GM12878 (cell line): ENCODE results near the gene PCSK6. TPM values are rescaled to one million over a fixed set of nuclear protein-coding genes. Genes with fewer than 3 reads are reported as not detected.

Source experiments
- ATF7 ChIP-seq: fragments of 450-650 bp; IDR thresholded peaks from 2 replicates; pipeline ENCODE4 v1.6.1; 2016; ENCODE audit warnings: low read depth, mild to moderate bottlenecking
- CREM ChIP-seq: IDR thresholded peaks from 2 replicates; pipeline ENCODE4 v1.6.1; 2014; ENCODE audit warnings: antibody characterized with exemption, low read depth
- EED ChIP-seq: sonication (generic); IDR thresholded peaks from 2 replicates; pipeline ENCODE4 v1.6.1; 2016; ENCODE audit warnings: antibody characterized with exemption, low read depth
- MTA3 ChIP-seq: IDR thresholded peaks from 2 replicates; pipeline ENCODE4 v1.6.1; 2012; ENCODE audit warnings: low read length, inconsistent platforms, borderline replicate concordance
- NFYB ChIP-seq: IDR thresholded peaks from 2 replicates; pipeline ENCODE4 v1.6.1; 2011; ENCODE audit warnings: low read depth, mild to moderate bottlenecking, low read length, improper control_type of control experiment, moderate library complexity; ENCODE audit not compliant: insufficient read depth
- NRF1 ChIP-seq: conservative IDR thresholded peaks from 2 replicates; pipeline ENCODE4 v1.6.1; 2011; ENCODE audit warnings: mild to moderate bottlenecking, low read depth, low read length, improper control_type of control experiment
- PAX8 ChIP-seq: fragments of 450-650 bp; IDR thresholded peaks from 2 replicates; pipeline ENCODE4 v1.6.1; 2017; ENCODE audit warnings: mild to moderate bottlenecking, moderate library complexity
- RBBP5 ChIP-seq: fragments of 200-600 bp; sonication (generic); conservative IDR thresholded peaks from 2 replicates; pipeline ENCODE4 v1.6.1; 2016
- RUNX3 ChIP-seq: IDR thresholded peaks from 2 replicates; pipeline ENCODE4 v1.6.1; 2012; ENCODE audit warnings: low read length, inconsistent platforms
- SUPT20H ChIP-seq: IDR thresholded peaks from 2 replicates; pipeline ENCODE4 v1.6.1; 2011; ENCODE audit warnings: low read depth, mild to moderate bottlenecking, low read length, moderate library complexity, borderline replicate concordance; ENCODE audit not compliant: control insufficient read depth
- TBL1XR1 ChIP-seq: IDR thresholded peaks from 2 replicates; pipeline ENCODE4 v1.6.1; 2012; ENCODE audit warnings: low read depth, low read length, improper control_type of control experiment
- polyA plus RNA-seq, 11 experiments: library from polyadenylated mRNA; depleted of rRNA in 4 of 11; unstranded in 6 of 11; stranded (reverse) in 5 of 11; fragments of >200 nt; fragmentation: Nextera tagmentation in 4 of 11; fragmentation: Illumina TruSeq in 1 of 11; extraction: Ambion mirVana in 4 of 11; extraction: Trizol in 1 of 11; gene quantifications; 1 replicate in 1 of 11; 2 replicates in 10 of 11; pipeline versions ENCODE4 v1.2.1 to v1.2.3, GENCODE V29; 2011 to 2016; ENCODE audit warnings: inconsistent platforms in 2 of 11, missing spikeins in 2 of 11, low read depth in 1 of 11
- total RNA-seq, 4 experiments: library from RNA; depleted of rRNA in 3 of 4; stranded (reverse); fragments of >200 nt in 3 of 4; fragmentation: Illumina TruSeq in 1 of 4; extraction: Trizol in 1 of 4; gene quantifications; 2 replicates each; pipeline versions ENCODE4 v1.2.1 to v1.2.3, GENCODE V29; 2013 to 2021
- TF ChIP-seq, protein P1 (sequence below): fragments of 450-650 bp; IDR thresholded peaks from 2 replicates; pipeline ENCODE4 v1.6.1; 2018; ENCODE audit warnings: borderline replicate concordance, mild to moderate bottlenecking; ENCODE audit not compliant: partially characterized antibody
- TF ChIP-seq, protein P2 (sequence below): fragments of 450-650 bp; IDR thresholded peaks from 2 replicates; pipeline ENCODE4 v1.6.1; 2017; ENCODE audit warnings: mild to moderate bottlenecking, moderate library complexity
- TF ChIP-seq, protein P3 (sequence below): IDR thresholded peaks from 2 replicates; pipeline ENCODE4 v1.6.1; 2012; ENCODE audit warnings: low read length, inconsistent platforms

Gene PCSK6
- total and polyA plus RNA-seq, 10 of the 15 experiments (the other 5 are each of a cell fraction or from before 2014, with no cell fraction given), result 0.19 to 0.67 (median 0.25) TPM; not detected in 4

DNA sequence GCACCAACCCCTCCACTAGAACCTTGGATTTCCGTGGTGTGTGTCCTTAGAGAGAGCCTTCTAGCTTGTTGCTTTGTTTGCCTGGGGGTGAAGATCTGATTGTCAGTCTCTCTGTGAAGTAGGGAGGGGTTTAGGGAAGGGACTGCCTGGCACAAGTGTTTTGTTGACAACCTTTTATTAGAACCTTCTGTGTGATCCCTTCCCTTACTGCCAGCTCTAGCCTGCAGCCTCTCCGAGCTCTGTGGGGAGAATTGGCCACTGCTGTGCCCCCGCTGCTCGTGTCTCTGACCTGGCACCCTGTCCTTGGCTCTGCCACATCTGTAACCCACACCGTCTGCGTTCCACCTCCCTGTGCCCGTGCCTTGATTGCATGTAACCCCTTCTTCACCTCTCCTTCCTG, 30.9 kb upstream of the PCSK6 start (continued):
- TF ChIP-seq NFYB (no peak), EED (no peak), ATF7 (no peak), TBL1XR1 (no peak), CREM (no peak), PAX8 (no peak), RUNX3 (no peak), SUPT20H (no peak), NRF1 (no peak), RBBP5 (no peak), MTA3 (no peak)
- TF ChIP-seq, protein P1, sequence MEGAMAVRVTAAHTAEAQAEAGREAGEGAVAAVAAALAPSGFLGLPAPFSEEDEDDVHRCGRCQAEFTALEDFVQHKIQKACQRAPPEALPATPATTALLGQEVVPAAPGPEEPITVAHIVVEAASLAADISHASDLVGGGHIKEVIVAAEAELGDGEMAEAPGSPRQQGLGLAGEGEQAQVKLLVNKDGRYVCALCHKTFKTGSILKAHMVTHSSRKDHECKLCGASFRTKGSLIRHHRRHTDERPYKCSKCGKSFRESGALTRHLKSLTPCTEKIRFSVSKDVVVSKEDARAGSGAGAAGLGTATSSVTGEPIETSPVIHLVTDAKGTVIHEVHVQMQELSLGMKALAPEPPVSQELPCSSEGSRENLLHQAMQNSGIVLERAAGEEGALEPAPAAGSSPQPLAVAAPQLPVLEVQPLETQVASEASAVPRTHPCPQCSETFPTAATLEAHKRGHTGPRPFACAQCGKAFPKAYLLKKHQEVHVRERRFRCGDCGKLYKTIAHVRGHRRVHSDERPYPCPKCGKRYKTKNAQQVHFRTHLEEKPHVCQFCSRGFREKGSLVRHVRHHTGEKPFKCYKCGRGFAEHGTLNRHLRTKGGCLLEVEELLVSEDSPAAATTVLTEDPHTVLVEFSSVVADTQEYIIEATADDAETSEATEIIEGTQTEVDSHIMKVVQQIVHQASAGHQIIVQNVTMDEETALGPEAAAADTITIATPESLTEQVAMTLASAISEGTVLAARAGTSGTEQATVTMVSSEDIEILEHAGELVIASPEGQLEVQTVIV, result no peak
- TF ChIP-seq, protein P2, sequence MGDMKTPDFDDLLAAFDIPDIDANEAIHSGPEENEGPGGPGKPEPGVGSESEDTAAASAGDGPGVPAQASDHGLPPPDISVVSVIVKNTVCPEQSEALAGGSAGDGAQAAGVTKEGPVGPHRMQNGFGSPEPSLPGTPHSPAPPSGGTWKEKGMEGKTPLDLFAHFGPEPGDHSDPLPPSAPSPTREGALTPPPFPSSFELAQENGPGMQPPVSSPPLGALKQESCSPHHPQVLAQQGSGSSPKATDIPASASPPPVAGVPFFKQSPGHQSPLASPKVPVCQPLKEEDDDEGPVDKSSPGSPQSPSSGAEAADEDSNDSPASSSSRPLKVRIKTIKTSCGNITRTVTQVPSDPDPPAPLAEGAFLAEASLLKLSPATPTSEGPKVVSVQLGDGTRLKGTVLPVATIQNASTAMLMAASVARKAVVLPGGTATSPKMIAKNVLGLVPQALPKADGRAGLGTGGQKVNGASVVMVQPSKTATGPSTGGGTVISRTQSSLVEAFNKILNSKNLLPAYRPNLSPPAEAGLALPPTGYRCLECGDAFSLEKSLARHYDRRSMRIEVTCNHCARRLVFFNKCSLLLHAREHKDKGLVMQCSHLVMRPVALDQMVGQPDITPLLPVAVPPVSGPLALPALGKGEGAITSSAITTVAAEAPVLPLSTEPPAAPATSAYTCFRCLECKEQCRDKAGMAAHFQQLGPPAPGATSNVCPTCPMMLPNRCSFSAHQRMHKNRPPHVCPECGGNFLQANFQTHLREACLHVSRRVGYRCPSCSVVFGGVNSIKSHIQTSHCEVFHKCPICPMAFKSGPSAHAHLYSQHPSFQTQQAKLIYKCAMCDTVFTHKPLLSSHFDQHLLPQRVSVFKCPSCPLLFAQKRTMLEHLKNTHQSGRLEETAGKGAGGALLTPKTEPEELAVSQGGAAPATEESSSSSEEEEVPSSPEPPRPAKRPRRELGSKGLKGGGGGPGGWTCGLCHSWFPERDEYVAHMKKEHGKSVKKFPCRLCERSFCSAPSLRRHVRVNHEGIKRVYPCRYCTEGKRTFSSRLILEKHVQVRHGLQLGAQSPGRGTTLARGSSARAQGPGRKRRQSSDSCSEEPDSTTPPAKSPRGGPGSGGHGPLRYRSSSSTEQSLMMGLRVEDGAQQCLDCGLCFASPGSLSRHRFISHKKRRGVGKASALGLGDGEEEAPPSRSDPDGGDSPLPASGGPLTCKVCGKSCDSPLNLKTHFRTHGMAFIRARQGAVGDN, result no peak
- TF ChIP-seq, protein P3, sequence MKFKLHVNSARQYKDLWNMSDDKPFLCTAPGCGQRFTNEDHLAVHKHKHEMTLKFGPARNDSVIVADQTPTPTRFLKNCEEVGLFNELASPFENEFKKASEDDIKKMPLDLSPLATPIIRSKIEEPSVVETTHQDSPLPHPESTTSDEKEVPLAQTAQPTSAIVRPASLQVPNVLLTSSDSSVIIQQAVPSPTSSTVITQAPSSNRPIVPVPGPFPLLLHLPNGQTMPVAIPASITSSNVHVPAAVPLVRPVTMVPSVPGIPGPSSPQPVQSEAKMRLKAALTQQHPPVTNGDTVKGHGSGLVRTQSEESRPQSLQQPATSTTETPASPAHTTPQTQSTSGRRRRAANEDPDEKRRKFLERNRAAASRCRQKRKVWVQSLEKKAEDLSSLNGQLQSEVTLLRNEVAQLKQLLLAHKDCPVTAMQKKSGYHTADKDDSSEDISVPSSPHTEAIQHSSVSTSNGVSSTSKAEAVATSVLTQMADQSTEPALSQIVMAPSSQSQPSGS, result no peak
